ENCODE data around the gene GLRA1. TPM values are rescaled to one million over a fixed set of nuclear protein-coding genes. Genes with fewer than 3 reads are reported as not detected.

GLRA1 gene
- total and polyA plus RNA-seq, 4 donors = not detected

DNA sequence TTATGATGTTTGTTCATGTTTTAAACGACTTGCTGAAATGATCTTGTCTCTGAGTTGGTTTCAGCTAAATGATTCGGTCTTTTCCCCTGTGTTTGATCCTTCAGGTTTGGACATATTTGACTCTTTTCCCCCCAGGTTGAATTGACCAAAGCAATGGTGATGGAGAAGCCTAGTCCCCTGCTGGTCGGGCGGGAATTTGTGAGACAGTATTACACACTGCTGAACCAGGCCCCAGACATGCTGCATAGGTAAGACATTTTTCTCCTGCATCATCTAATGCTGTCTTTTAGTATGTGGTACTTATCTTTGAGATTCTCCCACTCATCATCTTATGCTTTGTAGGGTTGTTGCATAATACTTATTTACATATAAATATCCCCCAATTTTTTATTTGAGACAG is 138.2 kb downstream of the GLRA1 start:
- Histone ChIP-seq H3K27ac (ENCODE audit: low read depth in 1 of 2, low read length in 2 of 2) (no peak overlapping the region), H3K9me3 (ENCODE audit: control insufficient read depth in 4 of 4, low read length in 3 of 4) (no peaks in the 10 kb centered on the region), H3K4me1 (ENCODE audit: control insufficient read depth in 4 of 4, insufficient read depth in 4 of 4, low read length in 3 of 4) (peaks cover 0 to 11% (median 1%) of the 10 kb centered on the region in 4 donors), H3K4me3 (ENCODE audit: low read depth in 1 of 3, low read length in 3 of 3) (no peak overlapping the region), H3K36me3 (ENCODE audit: control insufficient read depth in 4 of 4, insufficient read depth in 3 of 4, low read depth in 1 of 4, low read length in 3 of 4) (peaks cover 7 to 27% (median 24%) of the 10 kb centered on the region in 4 donors), H3K27me3 (ENCODE audit: control insufficient read depth in 4 of 4, insufficient read depth in 4 of 4, low read length in 3 of 4) (no peaks in the 10 kb centered on the region), H3K9ac (ENCODE audit: low read depth in 1 of 2, low read length in 2 of 2) (no peak overlapping the region)
- TF ChIP-seq YY1 (IDR thresholded peaks at IDR 0.05) = no peak
- TF ChIP-seq FOXA1 (IDR thresholded peaks at IDR 0.05) = no peak
- no peak for TF ChIP-seq NR2F2 (IDR thresholded peaks at IDR 0.05)
- TF ChIP-seq REST (IDR thresholded peaks at IDR 0.05) = no peak
- TF ChIP-seq HNF4G (IDR thresholded peaks at IDR 0.05) = no peak
- no peak for TF ChIP-seq RAD21 (IDR thresholded peaks at IDR 0.05)
- no peak for TF ChIP-seq TAF1 (conservative IDR thresholded peaks at IDR 0.05)
- TF ChIP-seq RXRA (IDR thresholded peaks at IDR 0.05) = no peak
- TF ChIP-seq EGR1 (IDR thresholded peaks at IDR 0.05; ENCODE audit: low read depth in 2 of 2) = no peak
- TF ChIP-seq, protein P1, sequence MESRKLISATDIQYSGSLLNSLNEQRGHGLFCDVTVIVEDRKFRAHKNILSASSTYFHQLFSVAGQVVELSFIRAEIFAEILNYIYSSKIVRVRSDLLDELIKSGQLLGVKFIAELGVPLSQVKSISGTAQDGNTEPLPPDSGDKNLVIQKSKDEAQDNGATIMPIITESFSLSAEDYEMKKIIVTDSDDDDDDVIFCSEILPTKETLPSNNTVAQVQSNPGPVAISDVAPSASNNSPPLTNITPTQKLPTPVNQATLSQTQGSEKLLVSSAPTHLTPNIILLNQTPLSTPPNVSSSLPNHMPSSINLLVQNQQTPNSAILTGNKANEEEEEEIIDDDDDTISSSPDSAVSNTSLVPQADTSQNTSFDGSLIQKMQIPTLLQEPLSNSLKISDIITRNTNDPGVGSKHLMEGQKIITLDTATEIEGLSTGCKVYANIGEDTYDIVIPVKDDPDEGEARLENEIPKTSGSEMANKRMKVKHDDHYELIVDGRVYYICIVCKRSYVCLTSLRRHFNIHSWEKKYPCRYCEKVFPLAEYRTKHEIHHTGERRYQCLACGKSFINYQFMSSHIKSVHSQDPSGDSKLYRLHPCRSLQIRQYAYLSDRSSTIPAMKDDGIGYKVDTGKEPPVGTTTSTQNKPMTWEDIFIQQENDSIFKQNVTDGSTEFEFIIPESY (IDR thresholded peaks at IDR 0.05) = no peak
- TF ChIP-seq ATF3 (IDR thresholded peaks at IDR 0.05) = no peak
- no peak for TF ChIP-seq FOXA2 (IDR thresholded peaks at IDR 0.05)
- no peak for TF ChIP-seq SP1 (IDR thresholded peaks at IDR 0.05)
- TF ChIP-seq, protein P2, sequence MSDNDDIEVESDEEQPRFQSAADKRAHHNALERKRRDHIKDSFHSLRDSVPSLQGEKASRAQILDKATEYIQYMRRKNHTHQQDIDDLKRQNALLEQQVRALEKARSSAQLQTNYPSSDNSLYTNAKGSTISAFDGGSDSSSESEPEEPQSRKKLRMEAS (IDR thresholded peaks at IDR 0.05) = no peak
- no peak for TF ChIP-seq CTCF (IDR thresholded peaks at IDR 0.05; ENCODE audit: low read depth, low read length, missing input control)
- TF ChIP-seq JUND (IDR thresholded peaks at IDR 0.05) = no peak
- TF ChIP-seq GABPA (IDR thresholded peaks at IDR 0.05 in 1 of 2, conservative IDR thresholded peaks at IDR 0.05 in 1 of 2) = no peak
- no peak for TF ChIP-seq HNF4A (conservative IDR thresholded peaks at IDR 0.05)
- no peak for DNase-seq (ENCODE audit: low spot score)
- WGBS = 84% methylated on average over 4 of the region's 4 CpGs

Measured in liver (tissue), 9 donors.